Upper lobe of right lung (tissue), 1 donor: ENCODE data around the gene ADGRL3. TPM values are rescaled to one million over a fixed set of nuclear protein-coding genes. Genes with fewer than 3 reads are reported as not detected.
A peak's percentile ranks its signal among the peaks of the same experiment; 100 is the strongest.

Source experiments
- ATAC-seq: fragments of 200-7000 bp; cut with Tn5 transposase; one replicate; pipeline ENCODE4 v1.9.1; 2020; ENCODE audit warnings: mild to moderate bottlenecking, moderate library complexity
- DNase-seq: peaks from one replicate; pipeline ENCODE4 v3.0.0-alpha.2; 2020
- H3K27ac ChIP-seq: fragments of 200-600 bp; one replicate; pipeline ENCODE4 v1.8.0; 2022
- H3K27me3 ChIP-seq: fragments of 200-600 bp; one replicate; pipeline ENCODE4 v1.8.0; 2022; ENCODE audit warnings: mild to moderate bottlenecking
- H3K36me3 ChIP-seq: fragments of 200-600 bp; one replicate; pipeline ENCODE4 v1.8.0; 2022
- H3K4me1 ChIP-seq: fragments of 200-600 bp; one replicate; pipeline ENCODE4 v1.8.0; 2022
- H3K4me3 ChIP-seq: fragments of 200-600 bp; one replicate; pipeline ENCODE4 v1.8.0; 2022; ENCODE audit warnings: mild to moderate bottlenecking
- H3K9me3 ChIP-seq: fragments of 200-600 bp; one replicate; pipeline ENCODE4 v1.8.0; 2022
- CTCF ChIP-seq: fragments of 200-600 bp; IDR thresholded peaks from one replicate; pipeline ENCODE4 v1.8.0; 2022; ENCODE audit warnings: antibody characterized with exemption
- intact Hi-C: fragments of 100-400 bp; cut with DNase I; formaldehyde crosslinking; loops from one replicate; pipeline ENCODE4 v1.11.0; 2022
- total RNA-seq: library from RNA; stranded (reverse); fragmentation: NEBNext Ultra II Directional; extraction: Animal tissue kit (Norgen Biotek cat#: 25700); gene quantifications from one replicate; pipeline ENCODE4 v1.2.1, GENCODE V29; 2021
- donor health status: DM: no; HTN: yes; CAD: no; lungs with severe emphysema.

ADGRL3 gene
- total RNA-seq, 1 donor from 2014 or later: 4.0 TPM

- H3K36me3 ChIP-seq: no peaks in the 10 kb centered on the region
- H3K4me1 ChIP-seq: no peaks in the 10 kb centered on the region
- ATAC-seq (no peak), DNase-seq (no peak)
- no peak for TF ChIP-seq CTCF
- no peak overlapping the region for H3K27ac ChIP-seq
- no peak overlapping the region for H3K4me3 ChIP-seq
- no peaks in the 10 kb centered on the region for H3K27me3 ChIP-seq
- intact Hi-C loops: no loop called here
- H3K9me3 ChIP-seq: no peaks in the 10 kb centered on the region
Observed at GRCh38 chr4:61193863-61194262, 6.3 kb upstream of the ADGRL3 start.

DNA sequence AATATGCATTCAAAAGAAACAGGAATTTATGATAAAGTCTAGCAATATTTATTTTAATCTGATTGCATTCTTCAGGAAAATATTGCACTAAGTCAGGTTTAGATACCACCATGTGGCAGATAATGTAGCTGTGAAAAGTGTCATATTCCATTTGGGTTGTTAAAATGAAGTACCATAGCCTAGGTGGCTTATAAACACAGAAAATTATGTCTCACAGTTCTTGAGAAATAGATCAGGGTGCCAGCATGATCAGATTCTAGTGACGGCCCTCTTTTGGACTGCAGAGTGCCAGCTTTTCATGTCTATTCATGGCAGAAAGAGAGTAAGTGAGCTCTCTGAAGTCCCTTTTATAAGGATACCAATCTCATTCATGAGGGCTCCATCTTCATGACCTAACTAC is 5.6 kb upstream of the ADGRL3 start:
- H3K27ac ChIP-seq: no peak overlapping the region
- H3K9me3 ChIP-seq: no peaks in the 10 kb centered on the region
- H3K4me3 ChIP-seq: no peak overlapping the region
- peaks cover 3% of the 10 kb centered on the region for H3K27me3 ChIP-seq
- intact Hi-C loops: no loop called here
- DNase-seq (no peak), ATAC-seq (no peak)
- H3K4me1 ChIP-seq: no peaks in the 10 kb centered on the region
- TF ChIP-seq CTCF: no peak
- H3K36me3 ChIP-seq: no peaks in the 10 kb centered on the region

GRCh38 chr4:61195101-61195500 is 5.0 kb upstream of the ADGRL3 start:
- no peak overlapping the region for H3K4me3 ChIP-seq
- no peak for ATAC-seq
- H3K9me3 ChIP-seq: no peaks in the 10 kb centered on the region
- peaks cover 7% of the 10 kb centered on the region for H3K27me3 ChIP-seq
- H3K27ac ChIP-seq: no peak overlapping the region
- intact Hi-C loops: no loop called here
- TF ChIP-seq CTCF: no peak
- no peaks in the 10 kb centered on the region for H3K36me3 ChIP-seq
- no peak for DNase-seq
- no peaks in the 10 kb centered on the region for H3K4me1 ChIP-seq

DNA sequence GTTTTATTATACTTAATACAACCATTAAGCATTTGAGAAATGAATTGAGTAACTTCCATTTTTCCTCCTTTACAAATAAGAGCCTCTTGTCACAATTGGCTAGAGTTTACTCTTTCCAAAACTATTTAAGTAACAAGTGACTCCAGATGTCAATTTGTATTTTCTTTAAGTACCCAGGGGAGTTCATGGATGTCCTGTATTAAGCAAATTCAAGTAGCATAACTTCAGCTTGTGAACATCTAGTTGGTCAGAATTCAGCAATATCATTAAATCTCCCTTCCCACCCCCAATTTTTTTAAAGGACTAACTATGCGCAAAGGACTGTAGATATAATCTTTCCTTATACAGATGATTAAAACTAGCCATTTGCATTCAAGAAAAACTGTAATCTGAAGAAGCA is 1.4 kb upstream of the ADGRL3 start:
- DNase-seq (no peak), ATAC-seq (no peak)
- intact Hi-C loops: no loop called here

DNA sequence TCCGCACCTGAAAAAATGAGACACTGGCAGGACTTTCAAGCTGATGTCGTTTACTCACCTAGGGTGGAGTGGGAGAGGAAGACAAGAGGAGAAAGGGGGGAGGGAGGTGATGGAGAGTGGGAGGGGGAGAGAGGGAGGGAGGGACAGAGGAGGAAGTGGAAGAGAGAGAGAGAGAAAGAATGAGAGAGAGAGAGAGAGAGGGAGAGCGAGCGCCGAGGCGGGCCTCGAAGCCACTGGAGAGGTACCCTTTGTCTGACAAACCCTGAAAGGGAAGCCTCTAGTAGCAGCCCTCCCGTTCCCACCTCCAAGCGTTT is 296 bp upstream of the ADGRL3 start:
- intact Hi-C loops: no loop called here
- DNase-seq: no peak
- no peaks in the 10 kb centered on the region for H3K9me3 ChIP-seq
- no peak for ATAC-seq
- H3K27me3 ChIP-seq: peaks cover 42% of the 10 kb centered on the region
- no peaks in the 10 kb centered on the region for H3K4me1 ChIP-seq
- H3K4me3 ChIP-seq: peak overlapping the region; percentile 52
- H3K27ac ChIP-seq: no peak overlapping the region
- no peak for TF ChIP-seq CTCF
- no peaks in the 10 kb centered on the region for H3K36me3 ChIP-seq

More for the DNA sequence above, 1.4 kb upstream of the ADGRL3 start:
- Histone ChIP-seq H3K4me1 (no peaks in the 10 kb centered on the region), H3K4me3 (no peak overlapping the region), H3K36me3 (no peaks in the 10 kb centered on the region), H3K9me3 (no peaks in the 10 kb centered on the region), H3K27me3 (peaks cover 40% of the 10 kb centered on the region), H3K27ac (no peak overlapping the region)
- no peak for TF ChIP-seq CTCF

DNA sequence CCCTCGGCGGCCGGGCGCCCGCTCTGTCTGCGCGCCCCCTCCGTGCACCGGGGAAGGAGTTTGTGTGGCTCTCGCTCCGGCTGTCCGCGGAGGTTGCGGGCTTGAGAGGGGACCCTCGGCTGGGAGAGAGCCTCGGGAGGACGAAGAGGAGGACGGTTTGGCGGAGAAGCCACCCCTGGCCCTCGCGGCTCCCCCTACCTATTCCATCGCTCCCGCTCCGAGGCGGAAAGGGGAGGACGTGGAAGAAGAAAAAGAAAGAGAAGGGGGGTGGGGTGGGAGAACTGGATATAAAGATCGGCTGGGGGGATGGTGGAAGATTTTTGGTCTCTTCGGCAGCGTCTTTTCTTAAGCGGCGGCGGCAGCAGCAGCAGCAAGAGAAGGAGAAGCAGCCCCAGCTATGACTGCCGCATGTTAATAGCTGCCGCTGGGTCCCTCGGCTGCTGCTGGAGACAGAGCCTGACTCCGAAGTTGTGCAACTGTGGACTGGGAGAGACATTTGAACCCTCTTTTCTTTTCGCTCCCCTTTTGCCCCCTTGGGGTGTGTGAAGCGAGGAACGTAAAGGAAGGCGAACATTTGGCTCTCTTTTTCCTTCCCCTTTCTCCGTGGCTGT is 895 bp downstream of the ADGRL3 start:
- DNase-seq: no peak
- no peak for TF ChIP-seq CTCF
- Histone ChIP-seq H3K4me1 (no peaks in the 10 kb centered on the region), H3K4me3 (peak overlapping the region; percentile 52), H3K27me3 (peaks cover 46% of the 10 kb centered on the region), H3K27ac (no peak overlapping the region), H3K36me3 (no peaks in the 10 kb centered on the region), H3K9me3 (no peaks in the 10 kb centered on the region)
- intact Hi-C loops: no loop called here
- ATAC-seq: peak; percentile 39
